OCI-LY1 (cell line): ENCODE measurements around the gene TAS2R41.

Experiments
- EZH2 ChIP-seq: fragments of 200-600 bp; sonication (generic), shearing (Covaris generic); IDR thresholded peaks from 2 replicates; pipeline ENCODE4 v1.8.0; 2017; ENCODE audit warnings: borderline replicate concordance, mixed run types, mild to moderate bottlenecking, antibody characterized with exemption, low read length, moderate library complexity, mixed read lengths
- TF ChIP-seq, protein P1 (sequence below): fragments of 200-600 bp; sonication (generic), shearing (Covaris generic); IDR thresholded peaks from 2 replicates; pipeline ENCODE4 v1.5.1; 2017; ENCODE audit warnings: mild to moderate bottlenecking, antibody characterized with exemption, low read length, moderate library complexity, mixed read lengths

DNA sequence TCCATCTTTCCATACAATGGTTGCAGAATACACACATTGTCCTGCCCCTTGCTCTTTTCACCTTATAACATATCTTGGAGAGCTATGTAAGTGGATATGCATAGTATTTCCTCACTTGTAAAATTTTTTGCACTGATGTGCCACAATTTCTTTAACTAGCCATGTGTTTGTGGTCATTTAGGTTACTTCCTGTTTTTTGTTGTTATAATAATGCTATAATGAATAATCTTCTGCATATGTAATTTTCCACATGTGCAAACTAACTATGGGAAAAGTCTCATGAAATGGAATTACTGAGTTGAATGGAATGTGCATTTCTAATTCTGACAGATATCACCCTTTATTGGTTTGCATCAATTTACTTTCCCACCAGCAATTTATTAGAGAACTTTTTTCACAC, 2.8 kb downstream of the TAS2R41 start:
- TF ChIP-seq, protein P1, sequence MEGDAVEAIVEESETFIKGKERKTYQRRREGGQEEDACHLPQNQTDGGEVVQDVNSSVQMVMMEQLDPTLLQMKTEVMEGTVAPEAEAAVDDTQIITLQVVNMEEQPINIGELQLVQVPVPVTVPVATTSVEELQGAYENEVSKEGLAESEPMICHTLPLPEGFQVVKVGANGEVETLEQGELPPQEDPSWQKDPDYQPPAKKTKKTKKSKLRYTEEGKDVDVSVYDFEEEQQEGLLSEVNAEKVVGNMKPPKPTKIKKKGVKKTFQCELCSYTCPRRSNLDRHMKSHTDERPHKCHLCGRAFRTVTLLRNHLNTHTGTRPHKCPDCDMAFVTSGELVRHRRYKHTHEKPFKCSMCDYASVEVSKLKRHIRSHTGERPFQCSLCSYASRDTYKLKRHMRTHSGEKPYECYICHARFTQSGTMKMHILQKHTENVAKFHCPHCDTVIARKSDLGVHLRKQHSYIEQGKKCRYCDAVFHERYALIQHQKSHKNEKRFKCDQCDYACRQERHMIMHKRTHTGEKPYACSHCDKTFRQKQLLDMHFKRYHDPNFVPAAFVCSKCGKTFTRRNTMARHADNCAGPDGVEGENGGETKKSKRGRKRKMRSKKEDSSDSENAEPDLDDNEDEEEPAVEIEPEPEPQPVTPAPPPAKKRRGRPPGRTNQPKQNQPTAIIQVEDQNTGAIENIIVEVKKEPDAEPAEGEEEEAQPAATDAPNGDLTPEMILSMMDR = no peak
- TF ChIP-seq EZH2 = no peak
